NOMO-1 treated with dmso at 0.1 percent for 144 hours (cell line): ENCODE results near the gene RABGAP1L.
A peak's percentile ranks its signal among the peaks of the same experiment; 100 is the strongest.
"Not testable (repeated sequence)": the region's sequence is repeated elsewhere in the genome, so short reads cannot be mapped to it uniquely, and the experiment has no call there.

Experiments used
- DNase-seq: peaks from one replicate; lab custom pipeline; 2025; ENCODE audit not compliant: unreplicated experiment; lab: John Stamatoyannopoulos, UW

RABGAP1L gene

GRCh38 chr1:174794861-174795260 lies 635.5 kb downstream of the RABGAP1L start:
- DNase-seq: no peak

- no peak for DNase-seq
These were observed 636.5 kb downstream of the RABGAP1L start for GRCh38 chr1:174795806-174796205.

- DNase-seq: no peak
These were observed 638.1 kb downstream of the RABGAP1L start for GRCh38 chr1:174797398-174797797.

- DNase-seq: no peak
These were observed 639.8 kb downstream of the RABGAP1L start for GRCh38 chr1:174799136-174799479.

- no peak for DNase-seq
These were observed 641.0 kb downstream of the RABGAP1L start for GRCh38 chr1:174800216-174800851.

- DNase-seq: no peak
These were observed 641.6 kb downstream of the RABGAP1L start for GRCh38 chr1:174800876-174801275.

- no peak for DNase-seq
These were observed 650.5 kb downstream of the RABGAP1L start for GRCh38 chr1:174809755-174810280.

- DNase-seq: no peak
These were observed 652.7 kb downstream of the RABGAP1L start for GRCh38 chr1:174812016-174812415.

- no peak for DNase-seq
These were observed 653.3 kb downstream of the RABGAP1L start for GRCh38 chr1:174812656-174813055.

- no peak for DNase-seq
These were observed 655.7 kb downstream of the RABGAP1L start for GRCh38 chr1:174815036-174815435.

GRCh38 chr1:174815474-174815908 lies 656.2 kb downstream of the RABGAP1L start:
- DNase-seq: peak; percentile 6

- DNase-seq: not testable (repeated sequence)
These were observed 657.3 kb downstream of the RABGAP1L start for GRCh38 chr1:174816621-174817020.

GRCh38 chr1:174818014-174818616 lies 658.8 kb downstream of the RABGAP1L start:
- DNase-seq: no peak

- no peak for DNase-seq
These were observed 659.6 kb downstream of the RABGAP1L start for GRCh38 chr1:174818951-174819350.

- no peak for DNase-seq
These were observed 660.3 kb downstream of the RABGAP1L start for GRCh38 chr1:174819596-174819995.

GRCh38 chr1:174825127-174825526 lies 665.8 kb downstream of the RABGAP1L start:
- no peak for DNase-seq

GRCh38 chr1:174825806-174826205 lies 666.5 kb downstream of the RABGAP1L start:
- DNase-seq: no peak

GRCh38 chr1:174828264-174828663 lies 668.9 kb downstream of the RABGAP1L start:
- DNase-seq: no peak

- no peak for DNase-seq
These were observed 670.7 kb downstream of the RABGAP1L start for GRCh38 chr1:174829990-174830389.

GRCh38 chr1:174836543-174836942 lies 677.2 kb downstream of the RABGAP1L start:
- DNase-seq: no peak

GRCh38 chr1:174837386-174837785 lies 678.1 kb downstream of the RABGAP1L start:
- DNase-seq: no peak

- no peak for DNase-seq
These were observed 679.9 kb downstream of the RABGAP1L start for GRCh38 chr1:174839211-174839610.

GRCh38 chr1:174841747-174842146 lies 682.4 kb downstream of the RABGAP1L start:
- no peak for DNase-seq
